Muscle layer of duodenum (tissue), 2 donors: ENCODE measurements around the gene NAALADL2.
"Not testable (repeated sequence)": the region's sequence is repeated elsewhere in the genome, so short reads cannot be mapped to it uniquely, and the experiment has no call there.

ENCODE experiments used
- H3K27ac ChIP-seq: one replicate; pipeline ENCODE4 v1.7.0; 2013; ENCODE audit warnings: mild to moderate bottlenecking, low read length
- H3K27me3 ChIP-seq: one replicate; pipeline ENCODE4 v1.7.0; 2013; ENCODE audit warnings: low read depth, mild to moderate bottlenecking, control low read depth, low read length
- H3K36me3 ChIP-seq, 2 donors: one replicate each; pipeline ENCODE4 v1.7.0; 2013; ENCODE audit warnings: low read length in 2 of 2, control low read depth in 1 of 2, mild to moderate bottlenecking in 1 of 2; ENCODE audit not compliant: insufficient read depth in 2 of 2, control insufficient read depth in 1 of 2
- H3K4me1 ChIP-seq, 2 donors: one replicate each; pipeline ENCODE4 v1.7.0; 2013; ENCODE audit warnings: low read length in 2 of 2, mild to moderate bottlenecking in 2 of 2, control low read depth in 1 of 2, moderate library complexity in 1 of 2; ENCODE audit not compliant: insufficient read depth in 2 of 2, control insufficient read depth in 1 of 2
- H3K4me3 ChIP-seq, 2 donors: one replicate each; pipeline ENCODE4 v1.7.0; 2013; ENCODE audit warnings: low read length in 2 of 2, low read depth in 1 of 2, mild to moderate bottlenecking in 1 of 2
- H3K9me3 ChIP-seq, 2 donors: one replicate each; pipeline ENCODE4 v1.7.0; 2013; ENCODE audit warnings: low read length in 2 of 2, control low read depth in 1 of 2, mild to moderate bottlenecking in 1 of 2; ENCODE audit not compliant: control insufficient read depth in 1 of 2
- donor health status: healthy.

The NAALADL2 gene

DNA sequence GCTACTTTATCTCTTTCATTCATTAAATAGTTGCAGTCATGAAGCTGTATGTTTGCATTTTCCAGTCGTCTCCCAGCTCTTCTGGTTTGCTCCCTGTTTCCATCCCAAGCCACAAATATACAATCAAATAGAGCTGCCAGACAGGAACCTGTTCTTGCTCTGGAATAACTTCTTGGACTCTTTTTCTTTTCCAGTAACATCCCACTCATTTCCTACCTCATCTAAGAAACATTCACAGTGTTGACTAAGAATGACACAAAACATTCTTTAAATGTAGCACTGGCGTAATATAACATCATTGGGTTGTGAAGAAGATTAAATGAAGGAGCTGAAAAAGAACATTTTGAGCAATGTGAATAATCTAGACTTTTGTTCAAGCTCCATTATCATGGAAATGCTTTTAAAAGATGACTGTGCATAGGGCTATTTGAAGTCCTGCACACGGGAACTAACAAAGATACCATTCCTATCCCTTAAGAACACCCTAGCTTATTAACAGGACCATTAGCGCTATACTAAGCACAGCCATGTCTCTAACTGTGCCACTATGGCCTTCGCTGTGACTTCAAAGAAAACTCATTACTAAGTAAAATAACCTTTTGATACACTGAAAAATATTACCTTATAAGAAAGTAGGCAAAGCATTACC, 574.0 kb downstream of the NAALADL2 start:
- H3K27me3 ChIP-seq = no peaks in the 10 kb centered on the region
- H3K9me3 ChIP-seq = peaks cover 0 to 4% of the 10 kb centered on the region in 2 donors
- H3K4me3 ChIP-seq = no peak overlapping the region
- H3K36me3 ChIP-seq = no peaks in the 10 kb centered on the region
- no peak overlapping the region for H3K27ac ChIP-seq
- peaks cover 0 to 5% of the 10 kb centered on the region in 2 donors for H3K4me1 ChIP-seq

DNA sequence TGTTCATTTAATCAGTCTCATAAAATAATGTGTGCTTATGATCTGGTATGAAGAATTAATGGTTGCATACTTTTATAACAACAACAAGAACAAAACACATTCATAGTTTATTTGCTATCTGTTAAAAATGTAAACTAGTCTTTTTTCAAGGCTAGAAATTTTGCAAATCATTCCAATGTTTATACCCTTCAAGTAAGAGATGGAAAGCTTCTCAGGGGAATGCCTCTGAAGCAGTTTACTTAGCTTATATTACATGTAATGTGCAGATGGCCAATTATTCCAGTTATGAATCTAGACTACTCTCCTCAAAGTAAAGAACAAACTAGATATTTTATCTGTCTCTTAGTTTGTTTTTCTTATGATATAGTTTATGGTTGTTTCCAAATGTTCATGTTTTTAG, 575.4 kb downstream of the NAALADL2 start:
- H3K27me3 ChIP-seq = no peaks in the 10 kb centered on the region
- H3K36me3 ChIP-seq = no peaks in the 10 kb centered on the region
- H3K4me3 ChIP-seq = no peak overlapping the region
- no peak overlapping the region for H3K27ac ChIP-seq
- peaks cover 0 to 5% of the 10 kb centered on the region in 2 donors for H3K4me1 ChIP-seq
- H3K9me3 ChIP-seq = peaks cover 0 to 4% of the 10 kb centered on the region in 2 donors

DNA sequence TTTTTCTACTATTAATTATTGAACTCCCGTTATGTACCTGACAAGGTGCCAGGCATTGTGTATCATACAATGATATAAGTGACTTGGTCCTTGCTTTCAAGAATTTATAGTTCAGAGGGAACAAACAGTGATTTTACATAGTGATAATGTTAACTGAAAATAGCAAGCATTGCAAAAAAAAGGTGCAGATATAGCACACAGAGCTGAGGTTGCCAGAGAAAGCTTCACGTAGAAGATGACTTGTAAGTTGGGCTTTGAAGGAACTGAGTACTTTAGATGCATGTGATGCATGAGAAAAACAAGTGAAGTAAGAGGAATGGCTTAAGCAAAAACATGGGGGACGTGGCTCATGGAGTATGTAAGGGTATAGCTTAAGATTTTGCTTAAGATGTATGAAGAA, 584.5 kb downstream of the NAALADL2 start:
- Histone ChIP-seq H3K9me3 (no peaks in the 10 kb centered on the region), H3K4me1 (no peaks in the 10 kb centered on the region), H3K27me3 (no peaks in the 10 kb centered on the region), H3K4me3 (no peak overlapping the region), H3K36me3 (no peaks in the 10 kb centered on the region), H3K27ac (no peak overlapping the region)

DNA sequence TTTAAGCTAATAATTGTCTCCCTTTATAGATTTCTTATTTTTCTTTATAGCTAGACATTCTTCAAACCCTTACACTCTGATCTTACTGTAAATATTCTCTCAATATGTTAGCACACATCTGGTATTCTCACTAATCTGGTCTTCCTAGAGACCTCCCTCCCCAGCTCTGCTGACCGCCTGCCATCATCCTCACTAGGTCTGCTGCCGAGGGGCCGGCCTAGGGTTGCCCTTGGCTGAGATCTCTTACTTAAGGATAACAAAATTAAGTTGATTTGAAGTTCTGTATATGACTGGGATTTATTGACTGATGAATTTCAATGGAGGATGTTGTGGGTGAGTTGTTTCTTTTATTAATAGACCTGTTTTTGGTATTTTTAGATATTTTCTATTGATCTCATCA, 586.6 kb downstream of the NAALADL2 start:
- no peak overlapping the region for H3K4me3 ChIP-seq
- no peaks in the 10 kb centered on the region for H3K4me1 ChIP-seq
- no peak overlapping the region for H3K27ac ChIP-seq
- H3K36me3 ChIP-seq = no peaks in the 10 kb centered on the region
- no peaks in the 10 kb centered on the region for H3K9me3 ChIP-seq
- H3K27me3 ChIP-seq = no peaks in the 10 kb centered on the region

DNA sequence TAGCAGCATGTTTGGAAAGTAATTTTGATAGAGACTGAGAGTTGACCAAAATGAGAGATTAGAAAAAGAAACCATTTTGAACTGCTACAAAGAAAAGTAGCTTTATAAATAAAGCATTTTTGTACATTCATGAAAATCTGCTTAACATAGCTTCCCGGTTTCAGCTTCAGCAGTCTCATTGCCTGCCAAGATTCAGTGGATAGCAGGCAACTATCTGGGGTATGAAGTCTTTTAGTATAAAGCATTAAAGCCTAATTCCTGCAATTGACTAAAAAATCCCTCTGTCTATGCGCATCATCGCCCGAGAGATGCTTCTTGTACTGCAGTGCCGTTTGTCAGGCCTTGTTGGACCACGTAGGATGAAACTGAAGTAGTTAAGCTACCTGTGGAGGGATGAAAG, 588.4 kb downstream of the NAALADL2 start:
- Histone ChIP-seq H3K27me3 (no peaks in the 10 kb centered on the region), H3K27ac (no peak overlapping the region), H3K36me3 (no peaks in the 10 kb centered on the region), H3K4me1 (no peaks in the 10 kb centered on the region), H3K4me3 (no peak overlapping the region), H3K9me3 (no peaks in the 10 kb centered on the region)

DNA sequence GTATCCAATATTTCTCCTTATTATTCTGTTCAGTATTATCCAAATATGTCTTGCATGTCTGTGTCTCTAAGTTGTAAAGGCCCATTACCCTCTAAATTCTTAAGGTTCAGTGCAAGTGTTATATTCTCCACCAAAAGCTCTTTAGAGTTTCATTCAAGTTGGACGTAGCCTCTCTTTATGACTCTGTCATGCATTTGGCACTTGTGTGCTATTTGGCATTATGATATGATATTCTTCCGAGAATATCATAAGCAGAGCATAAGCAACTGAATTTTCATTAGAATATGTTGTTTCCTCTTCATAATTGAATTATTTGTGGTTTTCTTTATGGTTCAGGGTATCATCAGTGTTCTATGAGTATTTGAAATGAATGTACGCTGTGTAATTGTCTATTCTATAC, 594.2 kb downstream of the NAALADL2 start:
- H3K4me1 ChIP-seq = no peaks in the 10 kb centered on the region
- no peak overlapping the region for H3K4me3 ChIP-seq
- H3K36me3 ChIP-seq = no peaks in the 10 kb centered on the region
- no peaks in the 10 kb centered on the region for H3K27me3 ChIP-seq
- H3K27ac ChIP-seq = no peak overlapping the region
- no peaks in the 10 kb centered on the region for H3K9me3 ChIP-seq

DNA sequence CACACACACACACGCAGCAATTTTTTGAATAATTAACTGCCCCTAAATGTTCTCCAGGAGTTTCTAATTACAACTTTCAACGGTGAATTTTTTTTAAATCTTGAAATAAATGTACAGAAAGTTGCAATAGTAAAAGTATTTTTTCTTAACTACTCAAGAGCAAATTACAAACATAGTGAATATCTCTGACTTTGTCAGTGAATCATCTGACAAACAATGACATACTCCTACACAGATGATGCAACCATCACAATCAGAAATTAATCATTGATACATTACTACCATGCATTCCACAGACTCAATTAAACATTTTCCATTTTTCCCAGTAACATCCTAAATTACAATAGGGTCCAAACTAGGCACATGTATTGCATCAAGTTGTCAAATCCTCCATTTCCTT, 597.3 kb downstream of the NAALADL2 start:
- Histone ChIP-seq H3K36me3 (no peaks in the 10 kb centered on the region), H3K4me3 (no peak overlapping the region), H3K27me3 (no peaks in the 10 kb centered on the region), H3K9me3 (no peaks in the 10 kb centered on the region), H3K27ac (no peak overlapping the region), H3K4me1 (no peaks in the 10 kb centered on the region)

DNA sequence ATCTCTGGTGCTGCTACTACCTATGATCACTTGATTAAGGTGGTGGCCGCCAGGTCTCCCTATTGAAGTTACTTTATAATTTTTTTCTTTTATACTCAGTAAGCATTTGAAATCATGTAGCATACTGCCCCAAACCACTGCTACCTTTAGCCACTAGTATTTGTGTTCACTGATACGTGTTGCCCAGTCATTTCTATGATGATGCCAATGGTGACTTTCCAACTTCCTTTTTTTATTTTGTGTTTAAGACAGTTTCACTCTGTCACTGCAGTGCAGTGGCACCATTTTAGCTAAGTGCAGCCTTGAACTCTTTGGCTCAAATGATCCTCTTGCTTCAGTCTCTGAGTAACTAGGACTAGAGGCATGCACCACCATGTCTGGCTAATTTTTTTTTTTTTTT, 598.2 kb downstream of the NAALADL2 start:
- Histone ChIP-seq H3K9me3 (no peaks in the 10 kb centered on the region), H3K36me3 (no peaks in the 10 kb centered on the region), H3K4me3 (no peak overlapping the region), H3K27me3 (no peaks in the 10 kb centered on the region), H3K4me1 (no peaks in the 10 kb centered on the region), H3K27ac (no peak overlapping the region)

DNA sequence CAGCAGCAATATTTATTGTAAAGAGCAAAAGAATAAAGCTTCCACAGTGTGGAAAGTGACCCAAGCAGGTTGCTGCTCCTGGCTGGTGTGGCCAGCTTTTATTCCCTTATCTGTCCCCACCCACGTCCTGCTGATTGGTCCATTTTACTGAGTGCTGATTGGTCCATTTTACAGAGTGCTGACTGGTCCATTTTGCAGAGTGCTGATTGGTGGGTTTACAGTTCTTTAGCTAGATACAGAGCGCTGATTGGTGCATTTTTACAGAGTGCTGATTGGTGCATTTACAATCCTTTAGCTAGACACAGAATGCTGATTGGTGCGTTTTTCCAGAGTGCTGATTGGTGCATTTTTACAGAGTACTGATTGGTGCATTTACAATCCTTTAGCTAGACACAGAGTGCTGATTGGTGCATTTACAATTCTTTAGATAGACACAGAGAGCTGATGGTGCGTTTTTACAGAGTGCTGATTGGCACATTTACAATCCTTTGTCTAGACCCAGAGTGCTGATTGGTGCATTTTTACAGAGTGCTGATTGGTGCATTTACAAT, 601.8 kb downstream of the NAALADL2 start:
- H3K4me1 ChIP-seq, H3K9me3 ChIP-seq, H3K27me3 ChIP-seq, H3K36me3 ChIP-seq, H3K27ac ChIP-seq, H3K4me3 ChIP-seq: not testable (repeated sequence)

DNA sequence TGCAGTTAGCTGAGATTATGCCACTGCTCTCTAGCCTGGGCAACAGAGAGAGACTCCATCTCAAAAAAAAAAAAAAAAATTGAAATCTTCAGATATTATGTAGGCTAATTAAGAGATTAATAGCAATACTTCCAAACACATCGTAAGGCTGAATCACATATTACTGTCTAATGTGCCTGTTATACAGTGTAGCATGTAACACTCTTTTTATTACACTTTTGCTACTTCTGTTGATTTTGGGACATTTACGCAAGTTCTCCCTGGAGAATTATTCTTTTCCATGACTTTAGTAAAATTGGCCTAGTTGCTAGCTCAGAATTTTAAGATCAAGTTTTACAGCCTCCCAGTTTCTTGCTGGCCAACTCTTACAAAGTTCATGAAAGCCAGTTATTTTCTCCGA, 605.2 kb downstream of the NAALADL2 start:
- Histone ChIP-seq H3K27me3 (no peaks in the 10 kb centered on the region), H3K27ac (no peak overlapping the region), H3K9me3 (no peaks in the 10 kb centered on the region), H3K4me1 (no peaks in the 10 kb centered on the region), H3K4me3 (no peak overlapping the region), H3K36me3 (no peaks in the 10 kb centered on the region)

DNA sequence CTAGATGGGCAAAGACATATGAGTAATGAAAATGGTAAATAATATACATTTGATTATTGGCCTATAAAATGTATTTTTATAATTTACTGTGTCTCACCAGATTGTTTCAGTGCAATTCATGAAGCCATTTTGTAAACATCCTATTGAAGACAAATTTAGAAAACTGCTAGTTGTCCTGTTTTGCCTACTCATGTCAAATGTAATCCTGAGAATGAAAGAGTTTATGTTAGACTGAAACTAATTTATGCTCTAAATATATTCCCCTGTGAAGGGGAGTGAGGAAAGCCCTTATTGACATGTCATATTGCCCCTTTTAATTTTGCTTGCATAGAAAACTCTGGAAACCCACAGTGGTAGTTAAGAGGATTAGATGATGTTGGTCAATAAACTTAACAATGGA, 610.0 kb downstream of the NAALADL2 start:
- no peaks in the 10 kb centered on the region for H3K4me1 ChIP-seq
- H3K27ac ChIP-seq = no peak overlapping the region
- H3K9me3 ChIP-seq = no peaks in the 10 kb centered on the region
- H3K36me3 ChIP-seq = no peaks in the 10 kb centered on the region
- no peaks in the 10 kb centered on the region for H3K27me3 ChIP-seq
- H3K4me3 ChIP-seq = no peak overlapping the region

DNA sequence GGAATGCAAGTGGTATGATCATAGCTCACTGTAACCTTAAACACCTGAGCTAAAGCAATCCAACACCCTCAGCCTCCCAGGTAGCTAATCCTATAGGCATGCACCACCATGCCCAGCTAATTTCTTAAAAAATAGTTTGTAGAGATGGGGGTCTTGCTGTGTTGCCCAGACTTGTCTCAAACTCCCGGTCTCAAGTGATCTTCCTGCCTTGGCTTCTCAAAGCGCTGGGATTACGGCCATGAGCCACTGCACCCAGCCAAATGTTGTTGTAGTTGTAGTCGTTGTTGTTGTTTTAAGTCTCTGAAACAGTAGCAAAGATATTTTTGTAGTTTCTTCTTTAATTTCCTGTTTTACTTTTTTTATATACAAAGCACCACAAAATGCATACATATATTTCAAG, 616.6 kb downstream of the NAALADL2 start:
- no peak overlapping the region for H3K27ac ChIP-seq
- no peak overlapping the region for H3K4me3 ChIP-seq
- H3K9me3 ChIP-seq = no peaks in the 10 kb centered on the region
- H3K4me1 ChIP-seq = no peaks in the 10 kb centered on the region
- no peaks in the 10 kb centered on the region for H3K36me3 ChIP-seq
- H3K27me3 ChIP-seq = no peaks in the 10 kb centered on the region
